ENCODE measurements around the gene TMTC1.

Gene TMTC1

DNA sequence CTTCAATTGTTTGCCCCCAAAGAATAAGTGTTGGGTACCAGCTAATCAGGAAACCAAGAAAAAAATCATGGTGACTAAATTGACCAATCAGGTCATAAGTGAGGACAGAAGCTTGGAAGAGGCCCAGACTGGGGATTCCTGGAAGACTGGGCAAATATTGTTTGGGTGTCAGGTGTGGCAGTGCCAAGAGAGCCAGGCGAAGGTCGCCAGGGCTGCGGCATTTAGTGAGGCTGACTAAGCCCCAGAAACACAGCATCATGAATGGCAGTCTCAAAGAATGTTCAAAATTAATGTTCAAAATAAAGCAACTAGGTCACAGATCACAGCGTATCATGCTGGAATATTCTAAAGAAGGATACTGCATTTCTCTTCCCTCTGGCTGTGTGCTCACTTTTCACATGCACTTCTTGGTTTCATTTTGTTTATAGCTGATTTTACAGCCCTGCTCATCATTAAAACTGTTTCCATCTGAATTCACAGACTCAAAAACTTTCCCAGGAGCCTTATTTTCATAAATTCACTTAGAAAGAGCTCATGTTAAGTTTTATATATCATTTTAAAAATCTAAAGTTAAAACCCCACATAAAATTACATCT lies 201.0 kb downstream of the TMTC1 start:
- H3K36me3 Mint-ChIP-seq: no peaks in the 10 kb centered on the region
- H3K9me3 Mint-ChIP-seq: no peaks in the 10 kb centered on the region
- no peaks in the 10 kb centered on the region for H3K4me1 Mint-ChIP-seq
- no peak overlapping the region for H3K27ac Mint-ChIP-seq
- H3K27me3 Mint-ChIP-seq: no peaks in the 10 kb centered on the region
- H3K4me3 Mint-ChIP-seq: no peak overlapping the region
- no peak for ATAC-seq

DNA sequence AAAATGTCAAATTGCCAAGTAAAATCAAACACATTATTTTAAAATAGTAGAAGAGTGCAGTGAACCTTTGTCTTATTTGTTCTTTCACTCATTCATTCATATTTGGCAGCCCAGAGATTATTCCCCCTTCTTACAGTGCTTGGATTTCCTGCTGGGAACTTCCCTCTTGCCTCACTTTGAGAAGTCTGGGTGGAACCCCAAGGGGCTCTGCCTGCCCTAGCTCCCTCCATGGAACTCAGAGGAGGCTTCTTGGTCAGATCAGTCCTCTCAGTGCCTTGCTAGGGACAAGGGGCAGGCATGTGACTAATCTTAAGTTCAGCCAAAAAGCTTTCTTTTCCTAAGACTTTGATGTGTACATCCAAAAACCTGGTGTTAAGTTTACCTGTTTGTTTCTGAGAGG lies 201.6 kb downstream of the TMTC1 start:
- H3K4me3 Mint-ChIP-seq: no peak overlapping the region
- no peak for ATAC-seq
- no peaks in the 10 kb centered on the region for H3K27me3 Mint-ChIP-seq
- no peaks in the 10 kb centered on the region for H3K9me3 Mint-ChIP-seq
- no peaks in the 10 kb centered on the region for H3K4me1 Mint-ChIP-seq
- no peak overlapping the region for H3K27ac Mint-ChIP-seq
- no peaks in the 10 kb centered on the region for H3K36me3 Mint-ChIP-seq

DNA sequence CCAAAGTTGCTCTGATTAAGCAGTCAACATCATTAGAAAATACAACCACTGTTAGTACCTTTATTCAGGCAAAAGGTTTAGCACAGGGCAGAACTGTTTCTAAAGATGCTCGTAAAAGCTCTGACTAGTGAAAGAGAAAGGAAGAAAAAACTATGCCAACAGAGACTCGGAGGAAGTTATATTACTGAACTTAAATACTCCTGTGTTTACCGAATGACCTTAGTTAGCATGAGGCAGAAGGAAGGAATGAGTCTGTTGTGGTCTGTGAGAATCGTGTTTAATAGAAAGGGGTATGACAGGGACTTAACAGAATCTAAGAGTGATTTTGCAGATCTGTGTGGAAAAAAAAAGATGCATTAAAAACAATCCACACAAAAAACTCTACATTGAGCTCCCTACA lies 202.1 kb downstream of the TMTC1 start:
- no peak for ATAC-seq
- no peaks in the 10 kb centered on the region for H3K4me1 Mint-ChIP-seq
- peaks cover 2% of the 10 kb centered on the region for H3K27me3 Mint-ChIP-seq
- H3K4me3 Mint-ChIP-seq: no peak overlapping the region
- no peak overlapping the region for H3K27ac Mint-ChIP-seq
- no peaks in the 10 kb centered on the region for H3K9me3 Mint-ChIP-seq
- no peaks in the 10 kb centered on the region for H3K36me3 Mint-ChIP-seq

DNA sequence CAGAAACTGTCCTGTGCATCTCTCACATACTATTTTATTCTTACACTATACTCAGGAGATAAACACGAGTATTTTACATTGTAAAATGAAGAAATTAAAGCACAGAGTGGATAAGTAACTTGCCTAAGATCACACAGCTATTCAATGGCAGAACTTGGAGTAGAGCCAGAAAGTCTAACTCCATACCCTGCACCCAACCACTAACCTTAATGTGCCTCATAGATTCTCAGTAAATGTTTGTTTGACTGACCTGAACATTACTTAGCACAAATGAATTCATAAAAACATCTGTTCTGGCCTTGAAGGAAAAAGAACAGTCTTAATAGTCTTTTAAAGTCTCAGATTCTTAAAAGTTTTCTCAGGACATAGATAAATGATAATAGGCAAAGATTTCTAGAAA lies 202.8 kb downstream of the TMTC1 start:
- H3K4me1 Mint-ChIP-seq: no peaks in the 10 kb centered on the region

DNA sequence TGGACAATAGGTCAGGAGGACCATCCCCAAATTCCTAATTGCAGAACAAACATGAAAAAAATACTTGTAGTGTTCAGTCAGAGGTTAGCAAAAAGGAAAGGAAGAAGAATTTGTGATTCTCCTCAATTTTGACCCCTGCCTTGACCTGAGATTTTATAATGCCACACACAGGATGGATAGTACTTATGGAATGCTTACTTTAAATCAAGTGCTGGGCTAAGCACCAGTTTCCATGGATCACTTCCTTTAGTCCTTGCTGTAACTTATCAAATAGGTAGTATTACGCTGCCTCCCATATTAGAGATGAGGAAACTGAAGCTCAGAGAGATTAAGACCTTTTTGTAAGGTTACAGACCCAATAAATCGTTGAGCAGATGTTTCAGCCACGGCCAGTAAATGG lies 205.0 kb downstream of the TMTC1 start:
- ATAC-seq: no peak
- Mint-ChIP-seq H3K27me3 (peaks cover 9% of the 10 kb centered on the region), H3K27ac (no peak overlapping the region), H3K4me3 (no peak overlapping the region), H3K36me3 (no peaks in the 10 kb centered on the region), H3K4me1 (no peaks in the 10 kb centered on the region), H3K9me3 (no peaks in the 10 kb centered on the region)

More for the DNA sequence above, 202.8 kb downstream of the TMTC1 start:
- Mint-ChIP-seq H3K9me3 (no peaks in the 10 kb centered on the region), H3K36me3 (no peaks in the 10 kb centered on the region), H3K4me3 (no peak overlapping the region), H3K27me3 (peaks cover 9% of the 10 kb centered on the region), H3K27ac (no peak overlapping the region)
- ATAC-seq: no peak

DNA sequence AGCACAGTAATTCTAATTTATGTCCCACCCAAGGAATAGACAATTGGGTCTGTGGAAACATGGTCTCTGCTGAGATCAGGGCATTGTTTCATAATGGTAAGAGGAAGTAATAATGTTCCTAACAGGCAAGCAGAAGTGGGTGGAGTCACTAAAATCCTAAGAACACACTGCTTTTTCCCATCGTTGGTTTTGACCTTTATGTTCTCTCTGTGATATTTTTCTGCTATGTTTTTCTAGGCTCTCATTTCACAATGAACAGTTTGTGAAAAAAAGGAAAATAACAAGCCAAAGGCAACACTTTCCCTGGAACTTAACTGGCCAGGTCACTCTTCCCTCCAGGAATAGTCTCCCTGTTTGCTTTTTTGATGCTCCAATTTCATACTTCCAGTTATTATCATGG lies 205.7 kb downstream of the TMTC1 start:
- Mint-ChIP-seq H3K4me1 (no peaks in the 10 kb centered on the region), H3K27me3 (peaks cover 9% of the 10 kb centered on the region), H3K9me3 (no peaks in the 10 kb centered on the region), H3K27ac (no peak overlapping the region), H3K36me3 (no peaks in the 10 kb centered on the region), H3K4me3 (no peak overlapping the region)
- no peak for ATAC-seq

DNA sequence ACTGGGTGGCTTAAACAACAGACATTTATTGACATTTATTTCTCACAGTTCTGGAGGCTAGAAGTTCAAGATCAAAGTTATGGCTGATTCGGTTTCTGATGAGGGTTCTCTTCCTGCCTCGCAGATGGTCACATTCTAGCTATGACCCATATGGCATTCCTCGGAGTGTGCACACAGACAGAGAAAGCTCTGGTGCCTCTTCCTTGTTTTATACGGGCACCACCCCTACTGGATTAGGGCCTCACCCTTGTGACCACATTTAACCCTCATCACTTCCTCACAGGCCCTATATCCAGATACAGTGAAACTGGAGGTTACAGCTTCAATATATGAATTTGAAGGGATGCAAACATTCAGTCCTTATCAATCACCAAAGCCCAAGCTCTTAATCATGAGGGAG lies 209.2 kb downstream of the TMTC1 start:
- Mint-ChIP-seq H3K36me3 (no peaks in the 10 kb centered on the region), H3K4me1 (no peaks in the 10 kb centered on the region)
- no peak for ATAC-seq

DNA sequence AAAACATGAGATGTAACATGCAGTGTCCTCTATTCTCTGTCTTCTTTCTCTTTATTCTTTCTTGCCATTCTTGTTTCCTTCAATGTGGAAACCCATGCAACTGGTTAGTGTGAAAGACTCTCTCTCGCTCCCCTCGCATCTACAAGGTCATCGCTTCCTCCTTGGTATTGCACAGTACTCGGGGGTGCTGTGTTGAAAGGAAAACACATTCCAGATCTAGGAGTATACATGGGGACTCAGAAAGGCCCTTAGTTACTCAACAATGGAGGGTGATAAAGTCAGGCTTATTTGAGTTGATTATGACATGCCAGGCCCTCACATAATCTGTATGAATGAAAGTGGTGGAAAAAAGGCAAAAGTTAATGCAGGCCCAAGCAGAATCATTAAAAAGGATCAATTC lies 210.8 kb downstream of the TMTC1 start:
- Mint-ChIP-seq H3K9me3 (no peaks in the 10 kb centered on the region), H3K27me3 (peaks cover 9% of the 10 kb centered on the region), H3K27ac (no peak overlapping the region), H3K4me3 (no peak overlapping the region), H3K4me1 (no peaks in the 10 kb centered on the region), H3K36me3 (no peaks in the 10 kb centered on the region)
- ATAC-seq: no peak

More for the DNA sequence above, 209.2 kb downstream of the TMTC1 start:
- Mint-ChIP-seq H3K4me3 (no peak overlapping the region), H3K27ac (no peak overlapping the region), H3K27me3 (peaks cover 9% of the 10 kb centered on the region), H3K9me3 (no peaks in the 10 kb centered on the region)

DNA sequence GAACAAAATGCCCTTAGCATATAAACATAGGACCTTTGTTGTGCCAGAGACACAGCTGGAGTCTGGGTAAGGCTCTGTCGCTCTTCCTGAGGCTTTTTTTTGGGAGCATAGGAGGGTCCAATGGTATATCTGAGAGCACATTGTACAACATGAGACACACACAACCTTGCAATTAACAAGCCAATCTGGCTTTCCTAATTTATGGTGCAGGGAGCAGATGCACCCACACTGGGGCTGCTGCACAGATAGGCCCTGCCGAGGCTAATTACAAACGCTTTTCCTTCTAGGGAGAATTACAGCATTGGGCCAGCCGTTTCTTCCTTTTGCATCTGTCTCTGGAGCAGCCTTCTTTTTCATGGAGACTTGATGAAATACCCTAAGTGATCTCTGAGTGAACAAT lies 211.3 kb downstream of the TMTC1 start:
- H3K4me3 Mint-ChIP-seq: no peak overlapping the region

DNA sequence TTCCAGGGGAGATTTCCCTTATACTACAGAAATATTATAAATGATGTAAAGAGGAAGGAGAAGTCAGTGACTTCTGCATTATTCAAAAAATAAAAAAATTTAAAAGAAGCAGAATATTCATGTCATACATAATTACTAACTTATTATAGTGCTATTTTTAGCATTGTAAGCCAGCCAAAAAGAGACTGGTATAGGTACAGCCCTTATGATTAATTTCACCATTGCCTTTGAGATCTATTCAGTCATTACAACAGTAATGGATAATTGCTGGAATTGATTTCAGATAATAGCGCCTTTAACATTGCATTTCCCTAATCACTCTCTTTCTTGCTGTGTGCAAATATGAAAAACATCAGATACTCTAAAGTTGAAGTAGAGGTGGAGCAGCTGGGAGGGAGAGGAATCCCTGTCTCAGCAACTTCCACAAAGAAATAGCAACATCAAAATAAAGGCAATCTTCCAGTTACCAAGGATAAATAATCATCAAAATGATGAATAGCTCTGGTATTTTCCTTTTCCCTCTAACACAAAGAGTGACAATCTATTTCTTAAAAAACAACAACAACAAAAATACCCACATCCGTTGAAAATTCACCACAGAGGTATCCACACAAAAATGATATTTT lies 214.5 kb downstream of the TMTC1 start:
- Mint-ChIP-seq H3K4me3 (no peak overlapping the region), H3K4me1 (no peaks in the 10 kb centered on the region), H3K27me3 (peaks cover 17% of the 10 kb centered on the region), H3K36me3 (no peaks in the 10 kb centered on the region), H3K27ac (no peak overlapping the region), H3K9me3 (peaks cover 6% of the 10 kb centered on the region)
- no peak for ATAC-seq

More for the DNA sequence above, 211.3 kb downstream of the TMTC1 start:
- no peaks in the 10 kb centered on the region for H3K36me3 Mint-ChIP-seq
- no peak for ATAC-seq
- H3K4me1 Mint-ChIP-seq: no peaks in the 10 kb centered on the region
- no peaks in the 10 kb centered on the region for H3K9me3 Mint-ChIP-seq
- no peak overlapping the region for H3K27ac Mint-ChIP-seq
- peaks cover 9% of the 10 kb centered on the region for H3K27me3 Mint-ChIP-seq

DNA sequence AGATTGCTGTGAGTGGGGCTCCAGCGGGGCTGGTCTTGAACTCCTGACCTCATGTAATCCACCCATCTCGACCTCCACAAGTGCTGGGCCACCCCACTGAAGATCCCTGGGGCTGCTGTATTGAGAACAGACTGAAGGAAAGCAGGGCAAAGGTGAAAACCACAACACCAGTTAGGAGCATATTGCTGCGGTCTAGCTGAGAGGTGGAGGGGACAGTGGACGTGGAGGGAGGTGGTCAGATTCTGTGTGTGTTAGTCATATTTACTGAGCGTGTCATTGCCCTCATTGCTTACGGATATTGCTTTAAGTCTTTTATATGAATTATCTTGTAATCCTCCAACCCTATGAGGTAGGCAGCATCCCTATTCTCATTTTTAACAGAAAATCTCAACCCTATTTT lies 217.3 kb downstream of the TMTC1 start:
- ATAC-seq: no peak
- Mint-ChIP-seq H3K27ac (no peak overlapping the region), H3K36me3 (no peaks in the 10 kb centered on the region), H3K4me1 (no peaks in the 10 kb centered on the region), H3K4me3 (no peak overlapping the region), H3K27me3 (peaks cover 36% of the 10 kb centered on the region), H3K9me3 (peaks cover 6% of the 10 kb centered on the region)

DNA sequence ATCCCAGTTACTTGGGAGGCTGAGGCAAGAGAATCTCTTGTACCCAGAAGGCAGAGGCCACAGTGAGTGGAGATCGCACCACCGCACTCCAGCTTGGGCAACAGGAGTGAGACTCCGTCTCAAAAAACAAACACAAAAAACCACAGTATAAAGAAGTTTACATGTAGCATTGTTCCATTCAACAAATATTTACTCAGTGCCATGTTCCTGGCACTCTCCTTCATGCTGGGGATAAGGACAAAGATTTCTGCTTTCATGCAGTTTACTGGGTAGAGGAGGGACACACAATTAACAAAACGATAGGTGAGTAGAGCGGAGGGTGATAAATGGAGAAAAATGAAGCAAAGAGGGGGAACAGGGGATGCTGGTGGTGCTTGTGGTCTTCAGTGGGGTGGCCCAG lies 218.0 kb downstream of the TMTC1 start:
- Mint-ChIP-seq H3K9me3 (peaks cover 6% of the 10 kb centered on the region), H3K27me3 (peaks cover 36% of the 10 kb centered on the region), H3K27ac (no peak overlapping the region), H3K36me3 (no peaks in the 10 kb centered on the region), H3K4me3 (no peak overlapping the region), H3K4me1 (no peaks in the 10 kb centered on the region)
- peak; percentile 24 for ATAC-seq

DNA sequence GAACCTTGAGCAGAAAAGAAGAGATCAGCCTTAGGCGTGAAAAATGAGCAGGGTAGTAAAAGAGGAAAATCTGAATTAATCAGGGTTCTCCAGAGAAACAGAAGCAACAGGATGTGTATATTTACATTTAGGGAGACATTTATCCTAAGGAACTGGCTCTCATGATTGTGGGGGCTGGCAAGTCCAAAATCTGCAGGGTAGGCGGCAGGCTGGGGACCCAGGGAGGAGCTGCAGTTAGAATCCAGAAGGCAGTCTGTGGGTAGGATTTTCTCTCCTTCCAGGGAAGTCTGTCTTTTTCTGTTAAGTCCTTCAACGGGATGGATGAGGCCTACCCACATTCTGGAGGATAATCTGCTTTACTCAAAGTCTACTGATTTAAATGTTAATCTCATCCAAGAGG lies 218.8 kb downstream of the TMTC1 start:
- peaks cover 6% of the 10 kb centered on the region for H3K9me3 Mint-ChIP-seq
- peaks cover 36% of the 10 kb centered on the region for H3K27me3 Mint-ChIP-seq
- no peak overlapping the region for H3K27ac Mint-ChIP-seq
- H3K4me1 Mint-ChIP-seq: no peaks in the 10 kb centered on the region
- no peak for ATAC-seq
- no peaks in the 10 kb centered on the region for H3K36me3 Mint-ChIP-seq
- H3K4me3 Mint-ChIP-seq: no peak overlapping the region

DNA sequence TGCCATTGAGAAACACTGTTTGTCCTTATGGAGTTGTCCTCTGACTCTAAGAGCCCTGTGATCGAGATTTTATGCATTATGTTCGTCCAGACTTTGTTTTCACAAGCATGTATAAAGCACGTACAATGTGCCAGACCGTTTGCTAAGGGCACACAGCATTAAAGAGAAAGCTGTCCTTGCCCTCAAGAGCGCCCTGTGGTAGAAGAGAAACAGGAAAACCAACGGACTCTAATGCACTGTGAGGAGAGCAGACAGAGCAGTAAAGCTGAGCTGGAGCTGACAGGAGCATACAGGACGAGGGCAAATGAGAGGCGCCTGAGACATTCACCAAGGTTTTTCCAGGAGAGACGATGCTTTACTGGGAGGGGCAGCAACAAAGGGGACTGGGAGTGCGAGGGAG lies 220.1 kb downstream of the TMTC1 start:
- H3K9me3 Mint-ChIP-seq: peaks cover 6% of the 10 kb centered on the region
- H3K27me3 Mint-ChIP-seq: peaks cover 36% of the 10 kb centered on the region
- H3K27ac Mint-ChIP-seq: no peak overlapping the region
- no peaks in the 10 kb centered on the region for H3K4me1 Mint-ChIP-seq
- ATAC-seq: no peak
- no peaks in the 10 kb centered on the region for H3K36me3 Mint-ChIP-seq
- peak overlapping the region; percentile 22 for H3K4me3 Mint-ChIP-seq

DNA sequence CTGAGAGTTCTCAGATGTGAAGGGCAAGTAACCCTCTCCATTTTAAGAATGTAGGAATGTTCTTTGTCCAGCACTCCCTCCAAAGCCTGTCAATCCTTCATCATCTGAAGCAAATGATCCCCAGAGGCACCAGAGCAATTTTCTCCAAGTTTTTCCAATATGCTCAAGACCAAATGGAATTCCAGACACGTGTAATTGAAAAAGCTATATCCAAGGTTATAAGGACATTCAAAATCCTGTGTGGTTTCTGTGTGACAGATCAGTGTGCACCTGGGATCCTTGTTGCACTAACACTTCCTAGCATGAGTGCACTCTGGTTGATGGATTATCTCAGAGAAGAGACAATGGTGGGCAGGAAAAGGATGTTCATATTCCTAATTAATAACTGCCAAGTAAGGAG lies 220.7 kb downstream of the TMTC1 start:
- H3K4me3 Mint-ChIP-seq: no peak overlapping the region
- H3K4me1 Mint-ChIP-seq: no peaks in the 10 kb centered on the region
- H3K27ac Mint-ChIP-seq: no peak overlapping the region
- no peaks in the 10 kb centered on the region for H3K36me3 Mint-ChIP-seq
- ATAC-seq: no peak
- peaks cover 37% of the 10 kb centered on the region for H3K27me3 Mint-ChIP-seq
- peaks cover 6% of the 10 kb centered on the region for H3K9me3 Mint-ChIP-seq

DNA sequence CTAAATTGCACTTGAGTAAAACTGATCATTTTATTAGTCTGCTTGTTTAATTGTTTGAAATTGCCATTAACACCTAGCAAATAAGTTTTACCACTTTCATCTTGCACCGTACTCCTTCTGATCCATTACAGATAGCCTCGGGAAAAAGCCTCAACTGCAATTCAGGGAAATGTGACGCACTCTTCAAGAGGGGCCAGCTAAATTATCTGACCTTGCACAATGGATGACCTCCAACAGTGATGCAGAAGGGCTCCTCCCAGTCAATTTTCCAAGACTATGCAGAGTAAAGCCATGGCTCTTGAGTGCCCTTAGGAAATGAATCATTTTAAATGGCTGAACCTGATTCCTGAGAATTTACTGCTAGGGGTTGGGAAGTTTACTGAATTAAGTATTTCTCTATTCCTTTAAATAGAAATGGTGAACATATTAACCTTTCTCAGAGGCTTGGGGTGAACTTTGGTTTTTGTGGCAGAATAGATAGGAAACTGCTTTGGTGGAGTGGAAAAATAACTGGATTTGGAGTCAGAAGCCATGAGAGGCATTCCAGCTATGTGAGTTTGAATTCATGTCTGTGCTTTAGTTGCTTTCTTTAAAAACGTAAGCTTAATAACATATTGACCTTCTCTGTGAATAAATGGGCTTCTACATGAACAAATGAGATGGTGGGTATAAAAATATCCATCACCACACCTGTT lies 221.5 kb downstream of the TMTC1 start:
- peaks cover 45% of the 10 kb centered on the region for H3K27me3 Mint-ChIP-seq
- H3K4me3 Mint-ChIP-seq: no peak overlapping the region
- H3K4me1 Mint-ChIP-seq: no peaks in the 10 kb centered on the region
- H3K27ac Mint-ChIP-seq: no peak overlapping the region
- H3K36me3 Mint-ChIP-seq: no peaks in the 10 kb centered on the region
- no peak for ATAC-seq
- peaks cover 6% of the 10 kb centered on the region for H3K9me3 Mint-ChIP-seq

All from stimulated activated memory B cell treated with anti-CD40 and anti-IgM and Interleukin-4, amounts not matched to agents 10 μg/mL and 1 μg/mL and 100 μg/mL, for 72 hours (primary cell).